Stimulated activated effector memory CD8-positive, alpha-beta T cell treated with anti-CD3 and anti-CD28 coated beads, Interleukin-12 subunit alpha, Interleukin-12 subunit beta, amount 100 ng/mL, for 72 hours (primary cell): ENCODE measurements around the gene RGS6.
A peak's percentile ranks its signal among the peaks of the same experiment; 100 is the strongest.

Experiments
- ATAC-seq: fragments of 150-1000 bp; cut with Tn5 transposase; 2 replicates; pipeline ENCODE4 v1.10.0; 2021
- DNase-seq, 2 donors: peaks; one replicate each; pipeline ENCODE4 v3.0.0; 2021 to 2022; ENCODE audit warnings: low spot score in 2 of 2
- H3K27ac Mint-ChIP-seq: one replicate; pipeline ENCODE4 v1.8.0; 2022; ENCODE audit warnings: mild to moderate bottlenecking, mixed read lengths
- H3K36me3 Mint-ChIP-seq: one replicate; pipeline ENCODE4 v1.8.0; 2022; ENCODE audit warnings: mild to moderate bottlenecking, mixed read lengths
- H3K4me1 Mint-ChIP-seq: one replicate; pipeline ENCODE4 v1.8.0; 2022; ENCODE audit warnings: mixed read lengths
- H3K4me3 Mint-ChIP-seq: one replicate; pipeline ENCODE4 v1.8.0; 2022; ENCODE audit warnings: mild to moderate bottlenecking, mixed read lengths
- H3K9me3 Mint-ChIP-seq: one replicate; pipeline ENCODE4 v1.8.0; 2022; ENCODE audit warnings: mixed read lengths

Gene RGS6

GRCh38 chr14:72341686-72342085 is 409.5 kb downstream of the RGS6 start:
- Mint-ChIP-seq H3K4me1 (peaks cover 7% of the 10 kb centered on the region), H3K9me3 (peaks cover 5% of the 10 kb centered on the region), H3K4me3 (no peak overlapping the region), H3K27ac (no peak overlapping the region), H3K36me3 (no peaks in the 10 kb centered on the region)
- DNase-seq (no peak), ATAC-seq (no peak)

- no peaks in the 10 kb centered on the region for H3K4me1 Mint-ChIP-seq
- H3K36me3 Mint-ChIP-seq = no peaks in the 10 kb centered on the region
- DNase-seq (no peak), ATAC-seq (no peak)
- H3K4me3 Mint-ChIP-seq = no peak overlapping the region
- H3K27ac Mint-ChIP-seq = no peak overlapping the region
- no peaks in the 10 kb centered on the region for H3K9me3 Mint-ChIP-seq
Observed at GRCh38 chr14:72347118-72347517, 414.9 kb downstream of the RGS6 start.

GRCh38 chr14:72350215-72350614 is 418.0 kb downstream of the RGS6 start:
- ATAC-seq (no peak), DNase-seq (no peak)
- H3K4me3 Mint-ChIP-seq = no peak overlapping the region
- H3K27ac Mint-ChIP-seq = no peak overlapping the region
- no peaks in the 10 kb centered on the region for H3K9me3 Mint-ChIP-seq
- H3K4me1 Mint-ChIP-seq = no peaks in the 10 kb centered on the region
- no peaks in the 10 kb centered on the region for H3K36me3 Mint-ChIP-seq

DNA sequence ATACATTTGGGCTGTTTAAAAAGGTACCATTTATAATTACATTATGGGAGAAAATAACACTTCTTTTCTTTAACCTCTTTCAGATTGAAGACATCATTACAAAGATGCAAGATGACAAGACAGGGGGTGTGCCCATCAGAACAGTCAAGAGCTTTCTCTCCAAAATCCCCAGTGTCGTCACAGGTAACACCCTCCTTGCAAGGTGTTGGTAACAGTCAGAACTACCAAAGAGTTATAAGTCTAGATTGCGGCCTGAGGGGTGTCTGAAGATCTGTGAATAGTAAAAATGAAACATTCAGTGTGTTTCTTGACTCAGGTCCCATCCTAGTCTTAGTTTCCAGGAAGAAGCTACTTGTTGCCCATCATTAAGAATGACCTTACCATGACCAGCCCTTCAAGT is 419.8 kb downstream of the RGS6 start:
- no peaks in the 10 kb centered on the region for H3K9me3 Mint-ChIP-seq

DNA sequence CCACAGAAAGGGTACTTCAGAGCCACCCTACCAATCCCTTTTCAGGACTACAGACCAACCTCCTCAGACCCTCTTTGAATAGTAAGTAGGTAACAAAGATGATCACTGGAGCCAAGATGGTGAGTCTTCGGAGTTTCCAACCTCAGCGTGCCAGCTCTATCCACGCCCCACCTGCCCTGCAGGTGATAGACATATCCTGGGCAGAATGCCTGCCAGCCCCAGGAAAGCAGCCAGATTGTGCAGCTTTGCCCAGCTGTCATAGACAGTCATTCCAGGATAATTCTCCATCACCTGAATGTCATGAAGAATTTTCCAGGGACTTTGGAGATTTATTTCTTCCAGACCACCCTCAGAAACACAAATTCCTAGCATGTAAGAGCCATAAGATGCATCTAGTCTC is 434.4 kb downstream of the RGS6 start:
- no peak for DNase-seq
- Mint-ChIP-seq H3K9me3 (no peaks in the 10 kb centered on the region), H3K27ac (no peak overlapping the region), H3K36me3 (no peaks in the 10 kb centered on the region), H3K4me1 (no peaks in the 10 kb centered on the region), H3K4me3 (no peak overlapping the region)
- ATAC-seq = no peak

More for the DNA sequence above, 419.8 kb downstream of the RGS6 start:
- Mint-ChIP-seq H3K27ac (no peak overlapping the region), H3K4me3 (no peak overlapping the region), H3K4me1 (no peaks in the 10 kb centered on the region), H3K36me3 (no peaks in the 10 kb centered on the region)
- DNase-seq = no peak
- peak; percentile 83 for ATAC-seq

- Mint-ChIP-seq H3K4me1 (no peaks in the 10 kb centered on the region), H3K36me3 (no peaks in the 10 kb centered on the region), H3K4me3 (no peak overlapping the region), H3K9me3 (no peaks in the 10 kb centered on the region), H3K27ac (no peak overlapping the region)
- no peak for ATAC-seq
- DNase-seq = no peak
Observed at GRCh38 chr14:72369106-72369505, 436.9 kb downstream of the RGS6 start.

GRCh38 chr14:72377016-72377415 is 444.8 kb downstream of the RGS6 start:
- DNase-seq (no peak), ATAC-seq (no peak)
- Mint-ChIP-seq H3K4me3 (no peak overlapping the region), H3K36me3 (no peaks in the 10 kb centered on the region), H3K4me1 (no peaks in the 10 kb centered on the region), H3K9me3 (peaks cover 8% of the 10 kb centered on the region), H3K27ac (no peak overlapping the region)

DNA sequence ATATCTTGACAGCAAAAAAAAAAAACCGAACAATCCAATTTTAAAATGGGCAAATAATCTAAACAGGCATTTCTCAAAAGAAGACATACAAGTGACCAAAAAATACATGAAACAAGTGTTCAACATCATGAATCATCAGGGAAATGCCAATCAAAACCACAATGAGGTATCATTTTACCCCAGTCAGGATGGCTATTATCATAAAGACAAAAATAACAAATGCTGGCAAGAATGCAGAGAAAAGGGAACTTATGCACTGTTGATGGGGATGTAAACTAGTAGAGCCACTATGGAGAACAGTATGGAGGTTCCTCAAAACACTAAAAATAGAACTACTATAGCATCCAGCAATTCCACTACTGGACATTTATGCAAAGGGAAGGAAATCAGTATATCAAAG is 448.2 kb downstream of the RGS6 start:
- Mint-ChIP-seq H3K4me3 (no peak overlapping the region), H3K4me1 (no peaks in the 10 kb centered on the region), H3K27ac (no peak overlapping the region), H3K36me3 (no peaks in the 10 kb centered on the region), H3K9me3 (peaks cover 5% of the 10 kb centered on the region)
- DNase-seq (no peak), ATAC-seq (peak; percentile 24)

GRCh38 chr14:72383865-72384264 is 451.6 kb downstream of the RGS6 start:
- Mint-ChIP-seq H3K4me1 (no peaks in the 10 kb centered on the region), H3K9me3 (no peaks in the 10 kb centered on the region), H3K36me3 (no peaks in the 10 kb centered on the region), H3K27ac (no peak overlapping the region), H3K4me3 (no peak overlapping the region)
- ATAC-seq = no peak
- no peak for DNase-seq

- ATAC-seq (no peak), DNase-seq (no peak)
- Mint-ChIP-seq H3K9me3 (no peaks in the 10 kb centered on the region), H3K4me1 (no peaks in the 10 kb centered on the region), H3K27ac (no peak overlapping the region), H3K4me3 (no peak overlapping the region), H3K36me3 (no peaks in the 10 kb centered on the region)
Observed at GRCh38 chr14:72387726-72388125, 455.5 kb downstream of the RGS6 start.

- ATAC-seq (no peak), DNase-seq (no peak)
- H3K4me3 Mint-ChIP-seq = no peak overlapping the region
- H3K4me1 Mint-ChIP-seq = no peaks in the 10 kb centered on the region
- peaks cover 8% of the 10 kb centered on the region for H3K9me3 Mint-ChIP-seq
- no peaks in the 10 kb centered on the region for H3K36me3 Mint-ChIP-seq
- H3K27ac Mint-ChIP-seq = no peak overlapping the region
Observed at GRCh38 chr14:72389200-72389599, 457.0 kb downstream of the RGS6 start.

GRCh38 chr14:72401101-72401625 is 468.9 kb downstream of the RGS6 start:
- H3K36me3 Mint-ChIP-seq = no peaks in the 10 kb centered on the region
- DNase-seq (no peak), ATAC-seq (no peak)
- no peak overlapping the region for H3K27ac Mint-ChIP-seq
- H3K4me3 Mint-ChIP-seq = no peak overlapping the region
- no peaks in the 10 kb centered on the region for H3K9me3 Mint-ChIP-seq
- peaks cover 9% of the 10 kb centered on the region for H3K4me1 Mint-ChIP-seq

- no peaks in the 10 kb centered on the region for H3K36me3 Mint-ChIP-seq
- no peak for DNase-seq
- H3K4me3 Mint-ChIP-seq = no peak overlapping the region
- H3K4me1 Mint-ChIP-seq = peaks cover 9% of the 10 kb centered on the region
- no peaks in the 10 kb centered on the region for H3K9me3 Mint-ChIP-seq
- H3K27ac Mint-ChIP-seq = no peak overlapping the region
- ATAC-seq = peak; percentile 53
Observed at GRCh38 chr14:72401632-72402376, 469.6 kb downstream of the RGS6 start.

DNA sequence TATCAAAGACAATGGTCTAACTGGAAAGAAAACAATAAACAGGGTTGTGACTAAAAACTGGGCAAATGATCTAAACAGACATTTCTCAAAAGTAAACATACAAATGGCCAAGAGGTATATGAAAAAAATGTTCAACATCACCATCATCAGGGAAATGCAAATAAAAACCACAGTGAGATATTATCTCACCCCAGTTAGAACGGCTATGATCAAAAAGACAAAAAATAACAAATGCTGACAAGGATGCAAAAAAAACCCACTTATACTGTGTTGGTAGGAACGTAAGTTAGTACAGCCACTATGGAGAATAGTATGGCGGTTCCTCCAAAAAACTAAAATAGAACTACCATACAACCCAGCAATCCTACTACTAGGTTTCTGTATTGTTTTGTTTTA is 470.1 kb downstream of the RGS6 start:
- Mint-ChIP-seq H3K36me3 (no peaks in the 10 kb centered on the region), H3K27ac (no peak overlapping the region), H3K9me3 (no peaks in the 10 kb centered on the region), H3K4me3 (no peak overlapping the region), H3K4me1 (peaks cover 9% of the 10 kb centered on the region)
- DNase-seq (no peak), ATAC-seq (no peak)

DNA sequence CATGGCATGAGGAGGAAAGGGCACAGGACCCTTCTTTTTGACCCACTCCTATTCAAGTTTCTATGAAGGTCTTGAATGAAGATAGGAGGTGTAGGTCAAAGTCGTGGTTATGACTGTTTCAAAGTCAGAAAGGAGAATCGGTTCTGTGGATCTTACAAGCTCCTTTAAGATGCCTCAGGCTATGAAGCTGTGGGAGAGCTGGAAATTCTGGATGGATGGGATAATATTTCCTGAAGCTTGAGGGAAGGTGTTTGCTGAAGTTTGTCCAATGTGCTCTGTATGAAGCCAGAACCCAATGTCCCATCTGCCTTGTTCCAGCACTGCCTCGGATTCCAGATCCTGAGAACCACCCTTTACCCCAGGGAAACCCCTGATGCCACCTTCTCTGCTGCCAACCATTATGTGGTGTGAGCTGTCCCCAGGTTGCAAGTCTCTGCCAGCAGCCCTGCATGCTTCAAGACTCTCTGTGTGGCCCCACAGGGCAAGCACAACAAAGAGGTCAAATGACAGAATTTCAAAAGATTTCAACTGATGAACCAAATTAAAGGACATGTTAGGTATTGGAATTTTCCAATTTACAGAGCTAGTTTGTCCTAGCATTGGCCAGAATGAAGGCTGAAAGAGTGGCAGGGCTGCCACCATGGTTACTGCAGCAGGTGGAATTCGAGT is 472.0 kb downstream of the RGS6 start:
- Mint-ChIP-seq H3K4me3 (no peak overlapping the region), H3K9me3 (no peaks in the 10 kb centered on the region), H3K4me1 (peaks cover 9% of the 10 kb centered on the region), H3K36me3 (no peaks in the 10 kb centered on the region), H3K27ac (no peak overlapping the region)
- ATAC-seq = no peak
- DNase-seq = no peak

DNA sequence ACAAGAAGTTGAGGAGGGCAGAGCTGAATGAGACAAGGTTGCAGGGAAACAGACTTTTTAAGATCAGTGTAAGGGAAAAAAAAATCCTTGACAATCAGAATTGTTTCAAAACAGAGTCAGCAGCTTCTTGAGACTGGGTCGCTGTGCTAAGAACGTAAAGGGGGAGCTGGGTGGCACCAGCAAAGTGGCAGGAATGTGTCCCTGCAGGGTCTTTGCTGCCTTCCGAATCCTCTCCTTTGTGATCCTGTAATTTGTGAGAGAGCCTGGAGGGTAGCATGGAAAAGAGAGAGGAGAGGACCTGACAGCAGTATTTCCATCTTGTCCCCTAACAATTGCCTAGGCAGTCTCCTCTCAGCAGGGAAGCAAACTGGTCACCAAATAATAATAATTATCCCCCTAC is 472.8 kb downstream of the RGS6 start:
- ATAC-seq = no peak
- Mint-ChIP-seq H3K36me3 (no peaks in the 10 kb centered on the region), H3K4me3 (no peak overlapping the region)

More for the DNA sequence above, 472.8 kb downstream of the RGS6 start:
- Mint-ChIP-seq H3K9me3 (no peaks in the 10 kb centered on the region), H3K4me1 (peaks cover 9% of the 10 kb centered on the region), H3K27ac (no peak overlapping the region)
- no peak for DNase-seq
